Hair follicular keratinocyte (primary cell): ENCODE data around the gene IFNL3. TPM values are rescaled to one million over a fixed set of nuclear protein-coding genes. Genes with fewer than 3 reads are reported as not detected.

Source experiments
- total RNA-seq: library from RNA; depleted of rRNA; stranded (reverse); fragments of >200 nt; gene quantifications from 2 replicates; pipeline ENCODE4 v1.2.3, GENCODE V29; 2015

IFNL3 gene
- not detected in 2 replicates for total RNA-seq

DNA sequence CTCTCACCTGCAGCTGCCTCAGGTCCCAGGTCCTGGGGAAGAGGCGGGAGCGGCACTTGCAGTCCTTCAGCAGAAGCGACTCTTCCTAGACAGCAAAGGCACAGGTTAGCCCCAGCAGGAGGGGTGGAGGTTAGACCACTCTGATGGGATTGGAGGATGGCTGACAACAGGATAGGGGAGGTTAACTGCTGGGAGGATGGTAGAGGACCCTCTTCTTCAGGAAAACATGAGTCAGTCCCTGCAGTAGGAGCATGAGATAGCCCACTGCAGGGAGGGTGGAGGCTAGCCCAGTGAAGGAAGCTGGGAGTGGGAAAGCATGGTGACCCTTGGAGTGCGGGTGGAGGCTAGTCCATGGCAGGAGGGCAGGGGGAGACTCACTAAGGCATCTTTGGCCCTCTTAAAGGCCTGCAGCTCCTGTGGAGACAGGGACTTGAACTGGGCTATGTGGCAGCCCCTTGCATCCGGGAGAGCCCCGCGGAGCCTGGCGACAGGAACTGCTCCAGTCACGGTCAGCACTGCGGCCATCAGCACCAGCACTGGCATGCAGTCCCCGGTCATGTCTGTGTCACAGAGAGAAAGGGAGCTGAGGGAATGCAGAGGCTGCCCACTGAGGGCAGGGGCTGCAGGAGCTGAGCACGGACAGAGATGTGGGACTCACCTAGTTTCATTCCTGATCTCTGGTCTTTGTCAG is at the start of gene IFNL3:
Gene IFNL3, minus strand, starts transcription at position 597 of the 691 bp plus-strand sequence. Its CDS starts 39 bp downstream, at position 558.

DNA sequence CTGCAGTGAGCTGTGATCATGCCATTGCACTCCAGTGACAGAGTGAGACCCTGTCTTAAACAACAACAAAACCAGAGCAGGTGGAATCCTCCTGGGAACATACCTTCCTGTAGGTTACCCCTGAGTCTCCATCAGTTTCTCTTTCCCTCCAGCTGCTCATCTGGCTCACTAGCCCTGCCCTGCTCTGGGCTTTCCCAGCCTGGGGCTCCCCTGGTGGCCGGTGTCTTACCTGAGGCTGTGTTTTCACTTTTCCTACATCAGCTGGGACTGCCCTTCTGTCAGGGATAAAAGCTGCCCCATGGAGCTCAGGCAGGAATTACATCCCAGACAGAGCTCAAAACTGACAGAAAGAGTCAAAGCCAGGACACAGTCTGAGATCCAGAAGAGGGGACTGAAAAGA is 23.3 kb upstream of the IFNL3 start, which contains the start of gene IFNL2:
Gene IFNL2, plus strand, starts transcription at position 312 of the 400 bp plus-strand sequence. CDS start 173 bp downstream, outside the sequence.

DNA sequence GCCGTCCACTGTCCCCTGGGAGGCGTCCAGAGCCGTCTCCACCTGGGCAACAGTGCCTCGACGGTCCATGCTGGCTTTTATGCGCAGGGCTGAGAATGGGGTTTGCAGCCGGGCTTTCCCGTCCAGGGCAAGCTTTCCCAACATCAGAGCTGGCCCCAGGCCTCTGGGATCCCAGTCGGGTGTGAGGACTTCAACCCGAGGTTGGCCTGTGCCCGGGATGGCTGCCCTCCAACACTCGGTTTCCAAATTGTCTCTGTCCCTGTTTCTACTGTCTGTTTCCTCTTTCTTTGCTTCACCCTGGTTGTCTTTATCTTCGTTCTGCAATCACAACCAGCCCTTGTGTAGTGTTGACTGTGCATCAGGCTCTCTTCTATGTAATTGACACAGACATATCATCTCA is 4.0 kb upstream of the IFNL3 start, which contains the start of gene IFNL4:
Gene IFNL4, minus strand, starts transcription at position 51 of the 400 bp plus-strand sequence.

DNA sequence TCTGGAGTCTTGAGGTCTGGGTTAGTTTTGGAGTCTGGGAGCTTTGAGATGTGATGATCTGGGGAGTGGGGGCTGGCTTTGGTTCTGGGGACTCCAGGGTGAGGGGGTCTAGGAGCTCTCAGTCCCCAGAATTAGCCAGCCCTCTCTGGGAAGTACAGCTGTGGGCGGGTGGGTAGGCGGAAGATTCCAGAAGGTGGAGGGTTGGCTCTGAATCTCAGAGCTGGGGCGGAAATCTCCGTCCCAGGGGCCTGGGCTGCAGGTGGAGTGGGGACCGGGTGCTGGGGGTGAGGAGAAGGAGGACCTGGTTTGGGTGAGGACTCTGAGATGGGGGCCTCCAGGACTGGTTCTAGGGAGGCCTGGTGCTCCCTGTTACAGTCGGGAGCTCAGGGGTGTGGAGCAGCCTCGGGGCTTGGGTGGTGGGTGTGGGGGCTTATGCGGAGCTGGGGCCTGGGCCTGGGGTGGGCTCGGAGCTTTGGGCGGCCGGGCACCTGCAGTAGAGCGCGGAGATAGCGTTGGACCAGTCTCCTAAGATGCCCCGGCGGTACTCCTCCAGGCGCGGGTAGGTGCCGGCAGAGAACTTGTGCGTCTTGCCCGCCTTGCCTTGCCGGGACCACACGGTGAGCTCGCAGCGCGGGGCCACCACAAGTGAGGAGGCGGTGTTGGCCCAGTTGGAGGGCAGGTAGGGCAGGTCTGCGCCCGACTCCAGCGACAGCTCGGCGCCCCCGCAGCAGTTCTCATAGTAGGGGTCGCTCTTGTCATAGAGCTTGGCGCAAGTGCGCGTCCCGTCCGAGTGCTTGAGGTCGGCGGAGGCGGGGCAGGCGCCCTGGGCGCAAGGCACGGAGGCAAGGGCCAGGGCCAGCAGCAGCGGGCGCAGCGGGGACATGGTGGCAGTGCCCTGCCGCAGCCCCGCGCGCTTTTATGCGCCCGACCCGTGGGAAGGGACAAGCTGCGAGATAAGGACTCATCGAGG is 41.1 kb downstream of the IFNL3 start, which contains the start of gene SYCN:
Gene SYCN, minus strand, starts transcription at position 892 of the 970 bp plus-strand sequence. Its CDS starts 9 bp downstream, at position 883.

DNA sequence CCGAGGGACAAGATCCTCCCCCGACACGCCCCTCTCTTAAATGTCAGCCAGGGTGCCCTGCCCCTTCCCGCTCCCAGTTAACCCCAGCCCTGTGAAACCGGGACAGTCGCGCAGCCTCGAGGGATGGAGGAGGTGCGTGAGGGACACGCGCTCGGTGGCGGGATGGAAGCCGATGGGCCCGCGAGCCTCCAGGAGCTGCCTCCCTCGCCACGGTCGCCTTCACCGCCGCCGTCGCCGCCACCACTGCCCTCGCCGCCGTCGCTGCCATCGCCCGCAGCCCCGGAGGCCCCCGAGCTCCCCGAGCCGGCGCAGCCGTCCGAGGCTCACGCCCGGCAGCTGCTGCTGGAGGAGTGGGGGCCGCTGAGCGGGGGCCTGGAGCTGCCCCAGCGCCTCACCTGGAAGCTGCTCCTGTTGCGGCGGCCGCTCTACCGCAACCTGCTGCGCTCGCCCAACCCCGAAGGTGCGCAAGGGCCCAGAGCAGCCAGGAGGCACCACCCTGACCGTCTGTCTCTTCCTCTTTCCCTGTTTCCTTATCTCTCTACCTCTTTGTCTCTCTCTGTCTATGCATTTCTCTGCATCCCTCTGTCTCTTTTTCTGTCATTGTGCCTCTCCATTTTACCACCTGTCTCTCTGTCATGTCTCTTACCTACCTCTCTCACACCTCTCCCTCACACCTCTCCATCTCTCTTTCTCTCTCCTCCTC is 47.8 kb downstream of the IFNL3 start, which contains the start of gene NCCRP1:
Gene NCCRP1, plus strand, starts transcription at position 105 of the 703 bp plus-strand sequence. Its CDS starts 19 bp downstream, at position 124.

Other genes starting within 250 kb of the IFNL3 start
- gene FBXO27, start 212.5 kb downstream of the IFNL3 start, total RNA-seq, result 11.3 and 16.8 TPM in 2 replicates
- 3.0 and 3.7 TPM in 2 replicates for gene ACP7, start 160.6 kb downstream of the IFNL3 start, total RNA-seq
- gene PAK4, start 119.2 kb downstream of the IFNL3 start, total RNA-seq, result 12.6 and 13.7 TPM in 2 replicates
- gene NCCRP1, start 48.0 kb downstream of the IFNL3 start, total RNA-seq, result 0.72 and 1.3 TPM in 2 replicates
- not detected in 2 replicates for gene SYCN, start 40.7 kb downstream of the IFNL3 start, total RNA-seq
- not detected in 2 replicates for gene IFNL4, start 3.9 kb upstream of the IFNL3 start, total RNA-seq
- gene IFNL2, start 23.4 kb upstream of the IFNL3 start, total RNA-seq, result not detected in 2 replicates
- gene IFNL1, start 51.4 kb upstream of the IFNL3 start, total RNA-seq, result not detected in 2 replicates
- gene LRFN1, start 75.9 kb upstream of the IFNL3 start, total RNA-seq, result 0.11 TPM in 1 of 2 replicates, not detected in the other
- not detected in 2 replicates for gene GMFG, start 91.0 kb upstream of the IFNL3 start, total RNA-seq
- gene SAMD4B, start 97.4 kb upstream of the IFNL3 start, total RNA-seq, result 47.5 and 53.5 TPM in 2 replicates
- 25.3 and 41.4 TPM in 2 replicates for gene PAF1, start 146.1 kb upstream of the IFNL3 start, total RNA-seq
- 30.9 and 33.6 TPM in 2 replicates for gene MED29, start 146.4 kb upstream of the IFNL3 start, total RNA-seq
- 37.7 and 60.0 TPM in 2 replicates for gene ZFP36, start 161.8 kb upstream of the IFNL3 start, total RNA-seq
- 4.1 and 10.5 TPM in 2 replicates for gene PLEKHG2, start 167.7 kb upstream of the IFNL3 start, total RNA-seq
- gene RPS16, start 190.9 kb upstream of the IFNL3 start, total RNA-seq, result 1,797 and 2,309 TPM in 2 replicates
- 44.0 and 55.0 TPM in 2 replicates for gene SUPT5H, start 200.6 kb upstream of the IFNL3 start, total RNA-seq
- gene TIMM50, start 235.8 kb upstream of the IFNL3 start, total RNA-seq, result 86.0 and 123 TPM in 2 replicates